SK-N-MC (cell line): ENCODE data around the gene SGPP2.

ENCODE experiments used
- DNase-seq: peaks from one replicate; pipeline ENCODE4 v3.0.0-alpha.2; 2011; ENCODE audit warnings: low read depth, low spot score
- H3K27ac ChIP-seq: fragments of 200-600 bp; sonication (generic); 2 replicates; pipeline ENCODE4 v1.5.1; 2016; ENCODE audit warnings: mixed run types
- H3K36me3 ChIP-seq: fragments of 200-600 bp; sonication (generic); 2 replicates; pipeline ENCODE4 v1.6.1; 2017; ENCODE audit warnings: antibody characterized with exemption, low read length, mixed read lengths; ENCODE audit not compliant: insufficient read depth
- H3K4me3 ChIP-seq: fragments of 200-600 bp; sonication (generic); 2 replicates; pipeline ENCODE4 v1.5.1; 2016
- H3K9ac ChIP-seq: fragments of 200-600 bp; sonication (generic); 2 replicates; pipeline ENCODE4 v1.8.0; 2017; ENCODE audit warnings: mixed run types, mixed read lengths; ENCODE audit not compliant: insufficient read length
- H3K9me3 ChIP-seq: fragments of 200-600 bp; sonication (generic); 2 replicates; pipeline ENCODE4 v1.6.1; 2017; ENCODE audit warnings: low read depth, mild to moderate bottlenecking, antibody characterized with exemption, low read length, moderate library complexity, mixed read lengths
- EZH2 ChIP-seq: fragments of 200-600 bp; sonication (generic); IDR thresholded peaks from one replicate; pipeline ENCODE4 v1.6.1; 2017; ENCODE audit warnings: antibody characterized with exemption
- FOXP2 ChIP-seq: optimal IDR thresholded peaks from 2 replicates; pipeline ENCODE3; 2011; ENCODE audit warnings: mild to moderate bottlenecking, moderate library complexity; ENCODE audit not compliant: insufficient read depth; ENCODE audit errors: extremely low read length, control extremely low read depth
- POLR2AphosphoS5 ChIP-seq: IDR thresholded peaks from 2 replicates; pipeline ENCODE4 v1.6.1; 2012; ENCODE audit warnings: mild to moderate bottlenecking, low read depth, low read length, borderline replicate concordance

The SGPP2 gene

GRCh38 chr2:222436040-222436413 is 11.7 kb downstream of the SGPP2 start:
- TF ChIP-seq EZH2 (no peak), POLR2AphosphoS5 (no peak), FOXP2 (no peak)
- DNase-seq = no peak
- Histone ChIP-seq H3K4me3 (no peak overlapping the region), H3K27ac (no peak overlapping the region), H3K9me3 (no peaks in the 10 kb centered on the region), H3K36me3 (no peaks in the 10 kb centered on the region), H3K9ac (no peak overlapping the region)

GRCh38 chr2:222439692-222440091 is 15.3 kb downstream of the SGPP2 start:
- H3K36me3 ChIP-seq = no peaks in the 10 kb centered on the region
- no peak overlapping the region for H3K4me3 ChIP-seq
- H3K9ac ChIP-seq = no peak overlapping the region
- no peak overlapping the region for H3K27ac ChIP-seq
- no peak for DNase-seq
- TF ChIP-seq FOXP2 = no peak
- TF ChIP-seq EZH2 = no peak
- TF ChIP-seq POLR2AphosphoS5 = no peak
- H3K9me3 ChIP-seq = no peaks in the 10 kb centered on the region

GRCh38 chr2:222440673-222441422 is 16.5 kb downstream of the SGPP2 start:
- Histone ChIP-seq H3K9ac (no peak overlapping the region), H3K36me3 (no peaks in the 10 kb centered on the region), H3K4me3 (no peak overlapping the region), H3K27ac (no peak overlapping the region), H3K9me3 (no peaks in the 10 kb centered on the region)
- DNase-seq = no peak
- TF ChIP-seq FOXP2 = no peak
- TF ChIP-seq EZH2 = no peak
- TF ChIP-seq POLR2AphosphoS5 = no peak

GRCh38 chr2:222442665-222443064 is 18.3 kb downstream of the SGPP2 start:
- TF ChIP-seq POLR2AphosphoS5 = peak; percentile 74; the same call in 1 of the 2 replicates
- no peak for TF ChIP-seq EZH2
- Histone ChIP-seq H3K36me3 (no peaks in the 10 kb centered on the region), H3K9me3 (no peaks in the 10 kb centered on the region), H3K27ac (no peak overlapping the region), H3K4me3 (peak overlapping the region; percentile 61), H3K9ac (no peak overlapping the region)
- DNase-seq = peak; percentile 95

- no peak for DNase-seq
- Histone ChIP-seq H3K9me3 (no peaks in the 10 kb centered on the region), H3K9ac (no peak overlapping the region), H3K36me3 (no peaks in the 10 kb centered on the region), H3K4me3 (no peak overlapping the region), H3K27ac (no peak overlapping the region)
- TF ChIP-seq FOXP2 (no peak), EZH2 (no peak), POLR2AphosphoS5 (no peak)
Measured at GRCh38 chr2:222445227-222445626, 20.9 kb downstream of the SGPP2 start.

GRCh38 chr2:222447131-222447530 is 22.8 kb downstream of the SGPP2 start:
- Histone ChIP-seq H3K9ac (no peak overlapping the region), H3K9me3 (no peaks in the 10 kb centered on the region), H3K27ac (no peak overlapping the region), H3K4me3 (no peak overlapping the region), H3K36me3 (no peaks in the 10 kb centered on the region)
- DNase-seq = no peak
- TF ChIP-seq POLR2AphosphoS5 (no peak), FOXP2 (no peak), EZH2 (no peak)

- Histone ChIP-seq H3K4me3 (peak overlapping the region; percentile 36), H3K27ac (no peak overlapping the region), H3K36me3 (no peaks in the 10 kb centered on the region), H3K9me3 (no peaks in the 10 kb centered on the region), H3K9ac (no peak overlapping the region)
- TF ChIP-seq POLR2AphosphoS5 (no peak), FOXP2 (no peak)
- DNase-seq = peak; percentile 72
Measured at GRCh38 chr2:222448748-222449181, 24.4 kb downstream of the SGPP2 start.

GRCh38 chr2:222450021-222450420 is 25.7 kb downstream of the SGPP2 start:
- no peak overlapping the region for H3K9ac ChIP-seq
- H3K27ac ChIP-seq = no peak overlapping the region
- no peak for DNase-seq
- TF ChIP-seq POLR2AphosphoS5 = no peak
- no peak for TF ChIP-seq EZH2
- no peak for TF ChIP-seq FOXP2
- H3K36me3 ChIP-seq = no peaks in the 10 kb centered on the region
- no peak overlapping the region for H3K4me3 ChIP-seq
- no peaks in the 10 kb centered on the region for H3K9me3 ChIP-seq

GRCh38 chr2:222451224-222451674 is 26.9 kb downstream of the SGPP2 start:
- TF ChIP-seq EZH2 (no peak), POLR2AphosphoS5 (no peak), FOXP2 (no peak)
- no peak overlapping the region for H3K9ac ChIP-seq
- no peak overlapping the region for H3K27ac ChIP-seq
- no peak overlapping the region for H3K4me3 ChIP-seq
- no peak for DNase-seq
- no peaks in the 10 kb centered on the region for H3K36me3 ChIP-seq
- H3K9me3 ChIP-seq = no peaks in the 10 kb centered on the region

GRCh38 chr2:222452422-222452950 is 28.1 kb downstream of the SGPP2 start:
- H3K27ac ChIP-seq = no peak overlapping the region

More at GRCh38 chr2:222452422-222452950, 28.1 kb downstream of the SGPP2 start:
- Histone ChIP-seq H3K36me3 (no peaks in the 10 kb centered on the region), H3K9ac (no peak overlapping the region), H3K9me3 (no peaks in the 10 kb centered on the region), H3K4me3 (no peak overlapping the region)
- no peak for DNase-seq
- TF ChIP-seq FOXP2 (no peak), POLR2AphosphoS5 (no peak), EZH2 (no peak)
